NCI-H146 treated with DMSO at 0.1 percent for 48 hours (cell line): ENCODE measurements around the gene TNRC6B.

ENCODE experiments used
- DNase-seq: peaks from one replicate; lab custom pipeline; 2025; ENCODE audit not compliant: unreplicated experiment; lab: John Stamatoyannopoulos, UW

TNRC6B gene

DNA sequence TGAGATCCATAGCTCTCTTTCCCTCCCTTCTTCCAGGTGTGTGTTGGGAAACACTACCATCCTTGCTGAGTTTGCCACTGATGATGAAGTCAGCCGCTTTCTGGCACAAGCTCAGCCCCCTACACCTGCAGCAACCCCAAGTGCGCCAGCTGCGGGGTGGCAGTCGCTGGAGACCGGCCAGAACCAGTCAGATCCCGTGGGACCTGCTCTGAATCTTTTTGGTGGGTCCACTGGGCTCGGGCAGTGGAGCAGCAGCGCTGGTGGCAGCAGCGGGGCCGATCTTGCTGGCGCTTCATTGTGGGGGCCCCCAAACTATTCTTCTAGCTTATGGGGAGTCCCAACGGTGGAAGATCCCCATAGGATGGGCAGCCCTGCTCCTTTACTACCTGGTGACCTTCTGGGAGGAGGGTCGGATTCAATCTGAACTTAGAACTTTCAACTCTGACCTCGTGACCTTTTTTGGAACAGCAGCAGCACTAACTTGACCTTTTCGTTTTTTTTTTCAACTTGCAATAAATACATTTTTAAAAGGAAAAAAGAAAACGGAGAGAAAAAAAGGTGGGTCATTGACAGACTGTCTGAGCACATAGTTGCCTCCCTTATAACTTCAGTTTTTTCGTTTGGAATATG lies 145.2 kb downstream of the TNRC6B start:
- no peak for DNase-seq

DNA sequence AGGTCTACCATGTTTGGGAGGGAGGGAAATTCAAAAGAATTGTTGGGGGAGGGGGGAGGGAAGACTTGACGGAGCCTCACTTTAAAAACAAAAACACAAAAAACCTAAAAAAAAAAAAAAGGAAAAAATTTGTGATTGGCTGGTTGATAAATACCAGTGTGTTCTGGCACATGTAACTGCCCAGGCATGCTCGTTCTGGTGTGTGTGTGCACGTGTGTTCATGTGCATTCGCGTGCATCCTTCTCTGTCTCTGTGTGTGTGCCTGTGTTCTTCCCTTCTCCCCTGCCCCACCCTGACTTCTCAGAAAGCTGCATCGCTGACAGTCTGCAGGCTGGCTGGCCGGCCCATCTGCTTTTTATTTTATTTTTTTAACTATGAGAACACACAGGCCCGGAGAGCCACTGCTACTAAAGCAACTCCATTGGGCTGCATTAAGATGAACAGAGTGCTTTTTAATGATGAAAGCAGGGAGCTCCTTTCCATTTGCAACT lies 146.0 kb downstream of the TNRC6B start:
- DNase-seq: no peak

GRCh38 chr22:40324468-40325305 lies 147.0 kb downstream of the TNRC6B start:
- no peak for DNase-seq

GRCh38 chr22:40325315-40325714 lies 147.6 kb downstream of the TNRC6B start:
- DNase-seq: no peak

- no peak for DNase-seq
Observed at GRCh38 chr22:40326905-40327735, 149.4 kb downstream of the TNRC6B start.

DNA sequence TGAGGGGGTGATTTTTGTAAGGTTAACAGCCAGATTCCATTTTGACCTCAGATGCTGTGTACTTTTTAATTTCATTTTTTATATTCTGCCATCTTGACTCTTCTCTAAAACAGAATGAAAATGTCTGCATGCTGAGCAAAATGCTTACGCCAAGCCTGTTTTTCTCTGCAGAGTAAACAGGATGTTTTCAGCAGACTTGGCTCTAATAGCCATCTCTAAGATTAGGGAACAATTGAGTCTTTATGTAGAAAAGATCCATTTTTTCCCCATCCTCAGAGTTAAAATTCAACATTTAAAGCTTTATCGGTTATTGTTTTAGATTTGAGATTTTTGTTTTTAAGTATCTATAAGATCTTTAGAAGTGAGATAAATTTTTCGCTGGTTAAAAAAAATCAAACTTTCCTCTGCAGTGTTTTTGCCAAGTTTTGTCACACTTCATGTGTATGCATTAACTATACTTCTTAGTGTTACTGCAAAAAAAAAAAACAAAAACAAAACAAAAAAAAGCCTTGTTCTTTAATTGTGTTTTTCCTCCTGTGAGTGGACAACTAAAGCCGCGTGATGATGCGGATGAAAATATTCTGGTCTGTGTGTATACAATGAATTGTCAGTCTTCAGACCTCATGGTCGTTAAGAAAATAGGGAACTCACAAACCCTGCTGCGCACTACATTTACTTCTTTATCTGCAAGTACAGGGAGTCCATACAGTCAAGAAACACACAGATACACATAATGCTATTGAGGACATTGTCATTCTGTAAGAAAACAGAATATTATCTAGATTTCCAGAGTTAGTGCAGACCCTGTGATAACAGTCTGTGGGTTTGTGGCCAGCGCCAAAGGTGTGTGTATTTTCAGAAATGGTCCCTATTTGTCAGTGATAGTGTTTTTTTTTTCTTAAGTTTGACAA lies 151.1 kb downstream of the TNRC6B start:
- DNase-seq: no peak

- no peak for DNase-seq
Observed at GRCh38 chr22:40329466-40329865, 151.7 kb downstream of the TNRC6B start.

DNA sequence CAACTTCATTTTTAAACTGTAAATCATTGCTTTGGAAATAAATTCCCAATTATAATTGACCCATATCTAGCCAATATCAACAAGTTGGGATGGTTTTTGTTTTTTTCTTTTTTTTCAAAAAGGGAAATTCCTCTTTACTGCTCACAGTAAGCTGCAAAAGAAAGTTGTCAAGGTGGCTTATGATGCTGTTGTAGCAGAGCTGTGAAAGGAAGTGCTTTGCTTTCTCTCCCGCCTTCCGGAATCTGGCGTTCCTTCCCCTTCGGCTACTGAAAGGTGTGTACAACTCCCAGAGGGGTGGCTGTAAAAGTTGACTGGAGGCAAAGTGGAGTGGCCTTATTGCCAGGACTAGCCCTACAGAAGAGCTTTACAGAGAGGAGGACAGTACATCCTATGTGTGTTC lies 152.4 kb downstream of the TNRC6B start:
- DNase-seq: no peak

DNA sequence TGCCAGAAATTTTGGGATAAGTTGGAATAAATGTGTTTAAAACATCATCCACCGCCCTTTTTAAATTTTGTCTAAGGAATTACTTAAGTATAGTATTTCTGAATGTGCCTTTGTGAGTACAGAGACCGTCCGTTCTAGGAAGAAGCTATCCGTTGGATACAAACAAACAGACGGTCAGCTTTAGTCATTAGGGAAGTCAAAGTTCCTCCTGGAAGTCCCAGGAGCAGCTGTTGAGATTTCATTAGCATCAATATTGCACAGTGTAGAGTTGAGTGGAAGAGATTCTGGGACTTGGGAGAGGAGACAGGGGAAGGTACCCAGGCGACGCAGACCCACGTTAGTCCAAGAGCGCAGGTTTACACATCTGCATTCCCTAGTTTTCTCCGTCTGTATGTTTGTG lies 152.9 kb downstream of the TNRC6B start:
- no peak for DNase-seq

- DNase-seq: no peak
Observed at GRCh38 chr22:40331706-40332105, 154.0 kb downstream of the TNRC6B start.

DNA sequence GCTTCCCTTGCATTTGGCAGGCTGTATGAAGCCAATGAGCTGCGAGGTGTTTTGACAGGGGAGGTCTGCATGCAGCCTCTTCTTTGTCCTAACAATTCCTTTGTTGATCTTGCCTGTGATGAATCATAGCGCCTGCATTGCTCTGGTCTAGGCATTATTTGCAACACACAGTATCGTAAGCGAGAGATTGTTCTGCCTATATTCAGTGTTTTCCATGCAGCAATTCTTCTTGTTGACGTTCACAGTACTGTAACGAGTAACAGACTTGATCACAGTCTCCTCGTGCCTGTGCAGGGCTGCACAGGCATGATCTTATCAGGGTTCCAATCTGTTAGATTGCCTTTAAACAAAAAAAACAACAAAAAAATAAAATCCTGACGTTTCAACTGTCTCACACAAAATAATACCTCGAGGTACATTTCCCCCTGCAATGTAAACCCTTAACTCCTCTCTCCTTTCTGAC lies 154.6 kb downstream of the TNRC6B start:
- no peak for DNase-seq

- no peak for DNase-seq
Observed at GRCh38 chr22:40334060-40334459, 156.3 kb downstream of the TNRC6B start.

DNA sequence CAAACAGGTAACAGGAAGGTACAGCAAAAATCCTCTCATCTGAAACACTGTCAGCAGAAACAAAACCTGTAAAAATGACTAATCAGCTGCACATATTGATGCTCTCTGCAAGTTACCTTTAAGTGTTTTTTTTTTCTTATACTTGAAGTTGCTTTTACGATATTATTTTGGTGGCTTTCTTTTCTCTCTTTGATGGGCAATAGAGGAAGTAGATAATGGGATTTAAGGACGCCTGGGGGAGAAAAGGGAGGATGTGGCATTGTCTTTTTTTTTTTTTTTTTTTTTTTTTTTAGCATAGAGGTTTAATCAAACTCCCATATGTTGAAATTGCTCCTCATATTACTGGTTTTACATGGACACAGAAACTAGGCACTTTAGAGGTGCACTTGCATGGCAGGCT lies 157.2 kb downstream of the TNRC6B start:
- DNase-seq: no peak

- DNase-seq: no peak
Observed at GRCh38 chr22:40335358-40335757, 157.6 kb downstream of the TNRC6B start.

- no peak for DNase-seq
Observed at GRCh38 chr22:40340044-40340443, 162.3 kb downstream of the TNRC6B start.

DNA sequence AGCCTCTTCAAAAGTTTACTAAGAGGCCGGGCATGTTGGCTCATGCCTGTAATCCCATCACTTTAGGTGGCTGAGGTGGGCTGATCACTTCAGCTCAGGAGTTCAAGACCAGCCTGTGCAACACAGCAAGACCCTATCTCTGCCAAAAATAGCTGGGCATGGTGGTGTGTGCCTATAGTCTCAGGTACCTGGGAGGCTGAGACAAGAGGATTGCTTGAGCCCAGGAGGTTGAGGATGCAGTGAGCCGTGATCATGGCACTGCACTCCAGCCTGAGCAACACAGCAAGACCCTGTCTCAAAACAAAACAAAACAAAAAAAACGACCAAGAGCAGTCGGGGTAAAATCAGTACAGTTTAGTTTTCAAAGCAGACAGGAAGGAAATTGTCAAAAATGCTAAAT lies 163.9 kb downstream of the TNRC6B start:
- no peak for DNase-seq

DNA sequence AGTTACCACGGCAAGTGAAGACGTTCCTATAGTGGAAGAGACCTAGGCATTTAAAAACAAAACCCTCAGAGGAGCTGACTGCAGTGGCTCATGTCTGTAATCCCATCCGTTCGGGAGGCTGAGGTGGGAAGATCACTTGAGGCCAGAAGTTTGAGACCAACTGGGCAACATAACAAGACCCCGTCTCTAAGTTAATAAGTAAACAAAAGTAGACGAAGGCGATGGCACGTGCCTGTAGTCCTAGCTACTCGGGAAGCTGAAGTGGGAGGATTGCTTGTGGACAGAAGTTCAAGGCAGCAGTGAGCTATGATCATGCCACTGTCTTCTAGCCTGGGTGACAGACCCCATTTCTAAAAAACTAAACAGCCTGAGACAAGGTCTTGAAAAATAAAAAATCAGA lies 164.8 kb downstream of the TNRC6B start:
- DNase-seq: no peak

GRCh38 chr22:40345271-40345670 lies 167.5 kb downstream of the TNRC6B start:
- DNase-seq: no peak

DNA sequence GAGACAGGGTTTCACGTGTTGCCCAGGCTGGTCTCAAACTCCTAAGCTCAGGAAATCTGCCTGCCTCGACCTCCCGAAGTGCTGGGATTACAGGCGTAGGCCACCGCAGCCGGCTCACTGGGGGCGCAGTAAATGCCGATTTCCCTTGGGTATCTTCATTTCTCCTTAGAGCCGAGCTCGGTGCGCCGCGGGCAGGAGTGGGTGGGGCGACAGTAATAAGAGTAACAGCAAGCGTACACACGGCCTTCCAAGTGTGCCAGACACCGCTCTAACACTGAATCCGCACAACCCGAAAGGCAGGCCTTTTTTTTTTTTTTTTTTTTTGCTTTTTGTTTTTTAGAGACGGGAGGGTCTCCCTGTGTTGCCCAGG lies 168.1 kb downstream of the TNRC6B start:
- DNase-seq: no peak
